Measurements from ENCODE around the gene BABAM2.

Gene BABAM2

GRCh38 chr2:28067602-28068001 lies 177.1 kb downstream of the BABAM2 start:
- no peak for DNase-seq (ENCODE audit: low read depth, low spot score)

GRCh38 chr2:28068088-28068487 lies 177.6 kb downstream of the BABAM2 start:
- no peak for DNase-seq (ENCODE audit: low read depth, low spot score)

GRCh38 chr2:28068527-28068926 lies 178.0 kb downstream of the BABAM2 start:
- no peak for DNase-seq (ENCODE audit: low read depth, low spot score)

- DNase-seq (ENCODE audit: low read depth, low spot score): no peak
Measured at GRCh38 chr2:28071221-28071620, 180.7 kb downstream of the BABAM2 start.

DNA sequence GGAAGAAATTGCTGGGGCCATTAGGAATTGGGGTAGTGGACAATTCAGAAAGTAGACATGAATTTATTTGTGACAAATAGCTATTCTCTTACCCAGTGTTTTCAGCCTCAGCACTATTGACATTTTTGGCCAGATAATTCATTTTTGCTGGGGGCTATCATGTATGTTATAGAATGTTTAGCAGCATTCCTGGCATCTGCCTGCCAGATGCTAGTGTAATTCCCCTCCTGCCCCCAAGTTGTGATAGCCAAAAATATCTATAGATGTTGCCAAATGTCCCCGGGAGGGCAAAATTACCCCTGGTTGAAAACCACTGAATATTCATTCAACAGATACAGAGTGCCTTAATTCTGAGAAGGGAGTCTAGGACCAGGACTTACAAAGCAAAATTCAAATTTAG lies 183.6 kb downstream of the BABAM2 start:
- DNase-seq (ENCODE audit: low read depth, low spot score): no peak

DNA sequence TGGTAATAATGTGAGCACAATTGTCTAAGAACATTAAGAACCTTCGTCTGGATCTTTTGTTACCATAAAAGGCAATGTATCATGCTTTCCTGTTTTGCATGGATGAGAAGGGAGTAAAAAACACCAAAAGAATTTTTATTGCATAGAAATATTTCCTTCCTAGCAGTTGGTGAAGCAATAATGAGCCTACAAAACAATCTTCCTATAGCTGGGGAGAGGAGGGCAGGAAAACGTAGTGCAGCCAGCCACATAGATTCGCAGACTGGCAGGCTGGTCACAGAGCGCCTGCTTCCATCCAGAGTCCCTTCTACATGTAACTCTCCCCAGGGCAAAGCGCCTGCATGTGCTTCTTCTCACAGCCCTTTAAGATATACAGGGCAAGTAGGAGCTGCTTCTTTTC lies 190.4 kb downstream of the BABAM2 start:
- no peak for DNase-seq (ENCODE audit: low read depth, low spot score)

DNA sequence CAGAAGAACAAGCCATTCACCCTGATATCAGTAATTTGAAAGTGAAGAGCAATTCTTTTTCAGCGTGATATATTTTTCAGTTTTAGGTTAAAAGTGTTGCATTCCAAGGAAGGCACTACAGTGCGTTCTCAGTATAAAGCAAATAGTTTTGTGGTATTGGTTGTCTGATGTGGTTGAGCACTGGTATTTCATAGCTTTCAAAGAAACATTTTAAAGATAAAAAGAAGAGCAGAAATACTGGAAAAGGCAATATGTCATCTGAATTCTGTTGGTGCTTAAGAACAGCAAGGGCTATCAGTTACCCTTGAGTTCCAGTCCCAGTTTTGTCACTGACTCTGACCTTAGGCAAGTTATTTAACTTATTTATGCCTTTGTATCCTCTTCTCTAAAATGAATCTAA lies 191.6 kb downstream of the BABAM2 start:
- no peak for DNase-seq (ENCODE audit: low read depth, low spot score)

DNA sequence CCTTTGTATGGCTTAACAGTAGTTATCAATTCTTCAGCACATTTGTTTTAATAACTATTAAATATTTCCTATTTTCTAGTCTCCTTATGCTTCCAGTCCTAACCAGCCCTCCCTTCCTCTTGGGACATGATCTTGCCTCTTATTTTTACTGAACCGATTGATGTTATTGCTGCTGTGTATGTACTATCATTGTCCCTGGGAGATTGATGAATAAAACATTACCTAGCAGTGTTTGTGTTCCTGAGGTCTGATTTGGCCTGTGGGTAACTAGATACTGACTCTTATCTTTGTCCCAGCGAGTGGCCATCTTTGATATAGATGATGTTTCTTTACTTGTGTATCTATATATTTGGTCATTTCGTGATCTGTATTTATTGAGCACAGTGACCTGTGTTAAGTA lies 192.9 kb downstream of the BABAM2 start:
- DNase-seq (ENCODE audit: low read depth, low spot score): no peak

DNA sequence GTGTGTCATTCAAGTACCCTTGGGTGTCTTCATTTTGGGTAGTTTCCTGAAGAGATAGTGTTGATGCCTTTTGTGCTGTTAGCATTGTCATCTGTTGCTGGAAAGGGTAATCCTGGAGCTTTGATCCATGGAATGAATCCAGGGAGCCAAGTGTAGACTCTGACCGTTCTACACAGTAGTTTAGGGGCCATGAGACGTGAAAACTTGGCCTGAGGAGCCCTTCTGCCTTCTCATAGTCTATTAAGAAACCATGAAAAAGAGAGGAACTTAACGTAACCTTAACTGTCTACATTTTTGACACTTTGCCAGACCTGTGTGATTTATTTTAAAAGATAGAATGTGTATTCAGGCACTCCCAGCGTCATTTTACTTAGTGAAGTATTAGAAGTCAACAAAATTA lies 194.0 kb downstream of the BABAM2 start:
- DNase-seq (ENCODE audit: low read depth, low spot score): no peak

- DNase-seq (ENCODE audit: low read depth, low spot score): no peak
Measured at GRCh38 chr2:28085201-28085600, 194.7 kb downstream of the BABAM2 start.

- no peak for DNase-seq (ENCODE audit: low read depth, low spot score)
Measured at GRCh38 chr2:28086611-28087010, 196.1 kb downstream of the BABAM2 start.

- no peak for DNase-seq (ENCODE audit: low read depth, low spot score)
Measured at GRCh38 chr2:28088970-28089369, 198.4 kb downstream of the BABAM2 start.

DNA sequence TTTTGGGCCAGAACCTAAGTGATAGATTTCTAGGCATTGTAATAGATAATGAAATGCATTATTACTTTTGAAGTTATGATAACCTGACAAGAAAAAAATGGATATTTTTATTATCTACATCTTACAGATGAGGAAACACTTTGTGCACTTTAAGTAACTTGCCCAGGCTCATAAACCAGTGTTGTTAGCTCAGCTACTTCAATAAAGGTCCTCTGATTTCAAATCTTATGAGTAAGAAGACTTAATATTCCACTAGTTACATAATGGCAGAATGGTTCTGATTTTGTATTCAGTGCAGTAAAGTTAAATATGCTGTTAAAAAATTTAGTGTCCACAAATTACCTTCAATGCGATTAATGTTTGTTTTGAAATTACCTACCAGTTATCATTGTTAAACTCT lies 199.0 kb downstream of the BABAM2 start:
- no peak for DNase-seq (ENCODE audit: low read depth, low spot score)

GRCh38 chr2:28093308-28093707 lies 202.8 kb downstream of the BABAM2 start:
- no peak for DNase-seq (ENCODE audit: low read depth, low spot score)

DNA sequence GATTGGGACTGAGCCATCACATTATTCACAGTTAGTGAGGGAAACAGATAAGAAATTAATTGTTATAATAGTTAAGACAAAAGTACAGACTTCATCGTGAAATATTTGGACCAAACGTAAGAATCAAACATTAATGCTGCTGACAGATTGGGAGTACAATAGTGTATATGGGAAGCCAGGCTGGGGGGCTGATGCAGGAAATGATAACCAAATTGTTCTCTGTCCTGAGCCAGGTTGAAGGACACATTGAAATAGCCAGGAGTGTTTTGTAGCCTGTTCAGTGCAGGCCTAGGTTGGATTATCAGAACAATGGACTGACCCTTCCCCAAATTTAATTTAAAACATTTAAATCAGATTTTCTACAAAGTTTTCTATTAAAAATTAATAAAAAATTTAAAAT lies 203.2 kb downstream of the BABAM2 start:
- DNase-seq (ENCODE audit: low read depth, low spot score): no peak

- DNase-seq (ENCODE audit: low read depth, low spot score): no peak
Measured at GRCh38 chr2:28094739-28095138, 204.2 kb downstream of the BABAM2 start.

- DNase-seq (ENCODE audit: low read depth, low spot score): no peak
Measured at GRCh38 chr2:28095622-28096021, 205.1 kb downstream of the BABAM2 start.

- DNase-seq (ENCODE audit: low read depth, low spot score): no peak
Measured at GRCh38 chr2:28096421-28096820, 205.9 kb downstream of the BABAM2 start.

DNA sequence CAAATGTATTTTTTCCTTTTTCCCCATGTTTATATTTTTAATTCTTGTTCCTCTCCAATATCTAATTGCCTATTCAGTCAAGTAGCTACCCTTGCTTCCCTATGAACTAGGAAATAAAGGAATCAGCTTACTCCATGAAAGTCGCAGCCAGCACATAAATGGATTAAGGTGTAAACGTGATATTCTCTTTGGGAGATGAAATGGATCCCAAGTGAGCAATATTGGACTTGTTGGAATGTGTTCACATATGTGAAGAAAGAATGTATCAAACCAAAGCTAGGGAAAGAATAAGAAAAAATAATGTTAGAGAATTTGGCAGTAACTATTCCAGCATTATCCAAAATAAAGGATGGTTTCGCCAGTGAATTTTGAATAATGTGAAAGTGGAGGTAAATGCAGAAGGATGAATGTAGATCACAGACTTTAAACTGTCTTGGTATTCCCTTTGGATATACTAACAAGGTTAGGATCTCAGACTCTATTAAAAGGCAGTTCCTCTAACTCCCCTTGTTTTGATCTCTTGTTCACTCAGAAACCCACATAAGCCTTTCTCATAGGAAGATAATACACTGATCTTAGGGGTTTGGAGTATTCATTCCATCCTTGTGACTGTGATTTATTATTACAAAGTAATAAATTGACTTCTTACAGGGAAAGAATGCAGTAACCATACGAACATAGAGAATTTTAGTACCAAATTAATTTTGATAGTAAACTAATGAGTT lies 208.1 kb downstream of the BABAM2 start:
- DNase-seq (ENCODE audit: low read depth, low spot score): no peak

DNA sequence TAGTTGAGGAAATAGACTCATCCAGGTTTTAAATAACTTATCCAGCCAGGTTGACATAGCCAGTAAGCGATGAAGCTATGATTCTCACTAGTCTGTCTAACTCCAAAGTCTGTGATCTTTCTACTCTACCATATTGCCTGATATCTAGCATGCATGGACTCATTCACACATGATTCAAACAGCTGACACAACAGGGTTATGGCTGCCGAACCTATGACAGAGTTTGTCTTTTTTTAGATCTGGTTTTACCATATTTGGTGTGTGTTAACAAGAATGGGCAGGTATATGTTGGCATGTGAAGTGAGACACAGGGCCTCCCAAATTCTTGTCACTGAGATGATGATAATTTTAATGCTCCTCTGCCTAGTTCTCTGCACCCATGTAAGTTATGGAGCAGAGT lies 210.6 kb downstream of the BABAM2 start:
- no peak for DNase-seq (ENCODE audit: low read depth, low spot score)

DNA sequence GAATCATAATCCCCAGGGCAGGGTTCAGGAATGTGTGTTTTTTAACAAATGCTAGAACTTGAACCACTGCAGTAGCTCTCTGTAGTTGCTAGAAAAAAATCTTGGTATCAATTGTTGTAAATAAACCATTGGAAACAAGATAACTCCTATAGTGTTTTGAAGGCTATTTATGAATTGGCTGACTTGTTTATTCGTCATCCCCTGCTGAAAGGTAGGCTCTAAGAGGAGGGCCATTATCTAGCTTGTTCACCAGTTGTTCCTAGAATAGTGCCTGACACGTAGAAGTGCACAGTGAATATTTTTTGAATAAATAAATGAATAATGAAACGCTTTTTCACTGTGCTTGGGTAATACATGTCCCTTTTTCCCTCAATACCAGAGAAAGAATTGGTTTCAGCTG lies 211.4 kb downstream of the BABAM2 start:
- no peak for DNase-seq (ENCODE audit: low read depth, low spot score)

GRCh38 chr2:28102455-28102874 lies 211.9 kb downstream of the BABAM2 start:
- DNase-seq (ENCODE audit: low read depth, low spot score): no peak

GRCh38 chr2:28103611-28104010 lies 213.1 kb downstream of the BABAM2 start:
- no peak for DNase-seq (ENCODE audit: low read depth, low spot score)

DNA sequence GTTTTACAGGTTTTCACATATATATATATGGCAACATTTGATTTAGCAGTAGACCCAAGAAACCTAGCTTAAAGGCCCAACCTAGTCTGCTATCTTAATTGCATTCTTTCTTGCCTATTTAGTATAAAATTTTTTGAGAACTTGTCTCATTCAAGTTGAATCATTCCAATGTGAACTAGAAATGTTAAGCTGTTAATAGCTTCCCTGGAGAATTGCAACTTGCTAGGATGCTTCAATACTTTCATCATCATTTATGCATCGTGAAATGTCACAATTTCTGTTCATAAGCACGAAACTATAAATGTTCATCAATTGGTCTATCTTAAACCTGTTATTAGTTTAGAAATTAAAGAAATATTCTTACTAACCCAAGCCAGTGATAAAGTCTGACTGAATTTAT lies 217.6 kb downstream of the BABAM2 start:
- DNase-seq (ENCODE audit: low read depth, low spot score): no peak

Data from activated naive CD8-positive, alpha-beta T cell treated with anti-CD3 and anti-CD28 coated beads, Interleukin-2, amount 50 U/mL, for 16 hours (primary cell).